Cardiac septum (tissue), 1 donor: ENCODE results near the gene BDH1. TPM values are rescaled to one million over a fixed set of nuclear protein-coding genes. Genes with fewer than 3 reads are reported as not detected.
"Not testable (repeated sequence)": the region's sequence is repeated elsewhere in the genome, so short reads cannot be mapped to it uniquely, and the experiment has no call there.

Experiments used
- DNase-seq: peaks from one replicate; pipeline ENCODE4 v3.0.0-alpha.2; 2020; ENCODE audit warnings: low spot score
- intact Hi-C: fragments of 100-400 bp; cut with DNase I; formaldehyde crosslinking; loops from one replicate; pipeline ENCODE4 v1.14.0; 2022
- total RNA-seq: library from RNA; stranded (reverse); fragmentation: NEBNext Ultra II Directional; extraction: Animal tissue kit (Norgen Biotek cat#: 25700); gene quantifications from one replicate; pipeline ENCODE4 v1.2.1, GENCODE V29; 2021
- donor health status: DM: no; HTN: no; CAD: no.

Gene BDH1
- total RNA-seq, 1 donor from 2014 or later, result 61.4 TPM

DNA sequence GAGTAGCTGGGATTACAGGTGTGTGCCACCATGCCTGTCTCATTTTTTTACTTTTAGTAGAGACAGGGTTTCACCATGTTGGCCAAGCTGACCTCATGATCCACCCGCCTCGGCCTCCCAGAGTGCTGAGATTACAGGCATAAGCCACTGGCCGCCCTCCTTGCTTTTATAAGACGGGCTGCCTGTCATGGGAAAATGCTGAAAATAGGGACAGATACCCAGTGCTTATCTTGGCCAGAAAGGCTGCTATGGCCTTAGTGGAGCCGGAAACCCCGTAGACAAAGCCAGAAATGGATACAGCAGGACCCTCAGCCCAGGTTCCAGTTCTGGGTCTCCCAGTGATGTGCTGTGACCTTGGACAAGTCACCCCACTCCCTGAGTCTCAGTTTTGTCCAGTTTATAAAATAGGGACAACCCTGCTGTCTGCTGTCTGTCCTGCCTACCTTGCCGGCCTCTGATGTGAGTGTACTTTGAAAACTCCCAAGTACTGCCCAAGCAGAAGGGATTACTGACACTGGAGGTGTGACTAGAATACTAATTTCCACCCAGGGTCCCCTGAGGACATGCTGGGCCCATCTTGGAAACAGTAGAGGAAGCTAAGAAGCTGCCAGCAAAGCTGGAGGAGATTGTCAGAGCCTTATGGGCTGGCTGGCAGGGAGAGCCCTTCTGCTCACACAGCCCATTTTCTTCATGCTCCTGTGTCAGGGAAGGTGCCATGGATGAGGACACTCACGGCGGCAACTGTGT is 59.6 kb downstream of the BDH1 start:
- intact Hi-C loops, result no loop called here

DNA sequence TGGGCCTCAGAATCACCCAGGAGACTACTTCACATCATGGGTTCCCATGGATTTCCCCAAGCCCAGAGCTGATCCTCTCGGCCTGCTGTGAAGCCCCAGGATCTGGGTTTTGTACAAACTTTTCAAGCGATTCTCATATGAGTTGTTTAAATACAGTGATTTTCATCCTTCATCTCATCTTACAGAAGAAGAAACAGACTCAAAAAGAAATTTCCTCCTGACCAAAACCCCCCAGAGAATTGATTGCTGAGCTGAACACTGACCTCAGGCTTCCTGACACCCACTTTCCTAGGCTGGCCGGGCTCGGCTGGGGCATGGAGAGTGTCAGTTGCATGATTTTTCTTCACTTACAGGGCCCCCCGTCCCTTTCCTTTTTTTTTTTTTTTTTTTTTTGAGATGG is 60.3 kb downstream of the BDH1 start:
- no peak for DNase-seq
- intact Hi-C loops, result no loop called here

More for the DNA sequence above, 59.6 kb downstream of the BDH1 start:
- DNase-seq, result no peak

DNA sequence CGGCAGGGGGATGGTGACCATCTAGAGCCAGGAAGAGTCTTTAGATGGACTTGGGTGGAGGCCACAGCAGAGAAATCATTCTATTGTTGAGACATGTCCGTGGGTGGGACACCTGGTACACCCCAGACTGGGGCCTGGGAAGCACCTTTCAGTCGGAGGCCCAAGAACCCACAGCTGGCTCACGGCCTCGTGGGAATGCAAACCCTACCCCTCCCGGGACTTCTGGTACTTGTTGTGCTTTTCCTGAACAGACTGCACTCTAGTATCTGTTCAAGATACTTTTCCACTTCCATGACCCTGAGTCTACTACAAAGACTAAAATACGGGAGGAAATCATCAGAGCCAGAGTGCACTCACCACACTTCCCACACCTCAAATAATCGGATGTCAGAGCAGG is 60.7 kb downstream of the BDH1 start:
- DNase-seq, result no peak
- intact Hi-C loops, result no loop called here

- no peak for DNase-seq
- intact Hi-C loops, result no loop called here
Measured at GRCh38 chr3:197494366-197495058, 61.3 kb downstream of the BDH1 start.

DNA sequence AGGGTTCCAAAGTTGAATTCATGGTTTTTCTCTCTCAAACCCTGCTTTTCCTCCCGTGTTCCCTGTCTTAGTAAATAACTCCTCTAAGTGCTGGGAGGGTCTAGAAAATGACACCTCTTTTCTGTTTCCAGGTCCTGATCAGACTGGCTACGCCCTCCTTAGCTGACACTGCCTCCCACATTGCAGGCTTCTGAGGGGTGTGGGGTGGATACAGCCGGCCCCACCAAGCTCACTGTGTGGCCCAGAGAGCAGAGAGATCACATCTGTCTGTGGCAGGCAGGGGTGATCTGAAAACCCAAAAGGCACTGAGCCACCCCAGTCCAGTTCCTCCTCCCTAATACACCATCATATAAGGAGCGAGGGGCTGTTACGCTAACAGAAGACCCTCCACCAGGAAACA is 62.7 kb downstream of the BDH1 start:
- DNase-seq, result no peak
- intact Hi-C loops, result no loop called here

DNA sequence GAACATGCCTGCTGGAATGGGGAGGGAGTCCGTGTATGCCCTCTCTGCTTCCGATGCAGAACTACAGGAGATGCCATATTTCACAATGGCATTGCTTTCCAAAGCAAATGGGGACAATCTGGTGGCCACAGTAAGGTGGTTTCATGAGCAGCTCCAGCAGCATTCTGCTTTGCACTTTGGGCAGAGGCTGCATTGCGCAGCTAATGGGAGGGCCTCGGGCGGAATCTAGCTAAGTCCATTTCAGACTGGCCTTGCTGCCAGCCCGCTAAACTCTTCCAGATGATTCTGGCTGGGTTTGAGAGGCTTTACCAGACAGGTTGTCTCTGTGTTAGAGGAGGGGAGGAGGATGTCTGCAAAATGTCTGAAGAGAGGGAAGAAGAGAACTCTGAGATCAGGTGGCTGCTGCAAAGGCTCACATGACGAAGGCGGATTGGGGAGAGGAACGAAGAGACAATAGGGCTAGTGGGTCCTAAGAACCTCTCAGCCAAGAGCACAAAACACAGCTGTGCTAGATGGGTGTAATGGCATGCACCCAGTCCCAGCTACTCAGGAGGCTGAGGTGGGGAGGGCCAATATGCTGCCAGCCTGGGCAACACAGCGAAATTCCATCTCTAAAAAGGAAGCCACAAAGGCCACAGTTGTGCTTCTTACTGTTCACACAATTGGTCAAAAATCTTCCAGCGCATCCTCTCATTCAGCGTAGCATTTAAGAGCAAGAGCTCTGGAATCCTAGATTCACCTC is 63.7 kb downstream of the BDH1 start:
- DNase-seq, result no peak
- intact Hi-C loops, result no loop called here

DNA sequence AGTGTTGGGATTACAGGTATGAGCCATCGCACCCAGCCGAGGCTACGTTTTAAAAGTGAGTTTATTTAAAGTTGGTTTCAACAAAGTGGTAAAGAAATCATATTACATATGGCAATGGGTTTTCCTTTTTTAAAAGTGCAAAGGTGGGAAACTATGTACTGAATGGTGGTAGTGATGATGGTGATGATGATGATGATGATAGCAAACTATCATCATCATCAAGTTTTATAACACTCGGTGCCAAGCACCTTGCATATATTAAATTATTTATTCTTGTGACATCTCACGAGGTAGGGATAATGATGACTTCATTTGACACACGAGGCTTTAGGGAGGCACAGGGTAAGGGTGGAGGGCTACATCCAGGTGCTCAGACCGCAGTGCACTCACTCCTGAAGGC is 64.3 kb downstream of the BDH1 start:
- DNase-seq, result no peak
- intact Hi-C loops, result no loop called here

DNA sequence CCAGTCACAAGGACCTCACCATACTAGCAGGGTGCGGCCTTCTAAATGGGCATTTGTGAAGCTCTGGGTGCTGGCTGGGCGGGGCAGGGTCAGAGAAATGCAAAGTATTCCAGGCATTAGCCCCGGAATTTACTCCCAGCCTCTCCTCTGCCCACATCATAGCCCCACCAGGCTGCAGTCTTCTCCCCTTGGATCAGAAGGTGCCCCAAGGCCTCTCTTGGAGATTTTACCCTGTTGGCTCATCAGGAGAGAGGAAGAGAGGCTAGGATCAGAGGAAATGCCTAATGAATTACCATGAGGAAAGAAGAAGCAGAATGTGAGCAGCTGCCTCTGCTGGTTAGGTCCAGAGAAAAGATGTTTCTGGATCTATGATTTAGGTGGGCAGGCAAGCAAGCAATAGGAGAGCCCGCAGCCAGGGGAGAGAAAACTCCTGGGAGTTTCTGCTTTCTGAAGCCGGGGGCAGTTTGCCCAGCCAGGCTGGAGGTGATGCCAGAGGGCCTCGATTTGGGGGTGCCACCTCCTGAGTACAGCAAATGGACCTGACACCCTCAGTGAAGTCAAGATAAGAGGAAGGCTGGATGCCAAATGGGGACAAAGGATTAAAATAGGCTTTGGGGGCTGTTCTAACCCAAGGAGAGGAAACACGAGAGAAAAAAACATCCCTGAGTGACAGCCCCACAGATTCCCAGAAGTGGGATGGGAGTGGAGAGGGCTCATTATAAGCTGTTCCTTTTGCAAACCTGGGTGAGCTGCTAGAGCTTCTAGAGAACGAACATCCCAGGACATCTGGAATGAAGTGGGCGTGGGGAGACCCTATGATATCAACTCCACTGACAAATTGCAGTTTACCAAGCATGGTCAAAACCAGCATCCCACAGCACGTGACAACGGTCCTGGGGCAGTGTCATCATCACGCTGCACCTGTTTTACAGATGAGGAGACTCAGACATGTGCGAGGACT is 65.4 kb downstream of the BDH1 start:
- intact Hi-C loops, result no loop called here

DNA sequence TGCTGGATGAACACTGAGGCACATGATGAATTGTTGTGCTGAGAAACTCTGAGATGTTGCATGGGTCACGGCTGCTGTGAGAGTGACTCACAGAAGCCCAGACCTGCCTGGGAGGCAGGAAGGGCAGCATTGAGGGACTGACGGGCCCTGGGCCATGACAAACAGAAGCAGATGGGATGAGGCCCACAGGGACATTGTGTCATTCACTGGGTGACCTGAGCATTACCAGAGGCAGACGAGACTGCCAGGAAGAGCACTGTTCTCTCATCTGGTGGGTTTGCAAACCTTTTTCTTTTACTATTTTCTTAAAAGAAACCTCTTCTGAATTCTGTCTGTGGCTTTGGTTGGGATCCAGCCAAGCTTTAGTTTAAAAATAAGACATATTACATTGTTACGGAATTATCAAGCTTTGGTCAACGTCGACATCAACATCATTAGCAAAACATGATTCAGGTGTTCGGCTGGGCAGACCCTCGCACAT is 67.8 kb downstream of the BDH1 start:
- DNase-seq, result no peak
- intact Hi-C loops, result no loop called here

More for the DNA sequence above, 65.4 kb downstream of the BDH1 start:
- no peak for DNase-seq

GRCh38 chr3:197486861-197487260 is 68.9 kb downstream of the BDH1 start:
- DNase-seq, result no peak
- intact Hi-C loops, result no loop called here

DNA sequence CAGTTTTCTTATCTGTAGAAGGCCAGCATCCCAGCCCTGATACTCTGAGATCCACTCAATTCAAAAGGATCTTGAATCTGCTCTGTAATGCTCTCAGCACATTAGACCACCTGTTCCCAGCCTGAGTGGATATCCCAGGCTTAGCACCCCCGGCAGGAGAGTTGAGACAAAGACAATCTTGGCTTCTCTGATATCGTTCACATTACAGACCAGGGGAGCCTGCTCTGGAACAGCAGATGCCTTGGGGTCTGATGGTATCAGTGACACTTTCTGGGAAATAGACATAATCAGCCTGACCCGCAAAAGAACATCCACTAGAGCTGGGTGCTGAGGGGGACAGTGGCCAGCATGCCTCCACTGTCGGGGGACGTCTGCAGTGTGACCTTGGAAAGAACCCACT is 70.6 kb downstream of the BDH1 start:
- DNase-seq, result no peak
- intact Hi-C loops, result no loop called here

GRCh38 chr3:197484204-197484901 is 71.4 kb downstream of the BDH1 start:
- DNase-seq, result no peak
- intact Hi-C loops, result no loop called here

- DNase-seq, result no peak
- intact Hi-C loops, result no loop called here
Measured at GRCh38 chr3:197482001-197482400, 73.8 kb downstream of the BDH1 start.

GRCh38 chr3:197480320-197480719 is 75.4 kb downstream of the BDH1 start:
- DNase-seq, result no peak
- intact Hi-C loops, result no loop called here

GRCh38 chr3:197478746-197479668 is 76.8 kb downstream of the BDH1 start:
- no peak for DNase-seq
- intact Hi-C loops, result no loop called here

- DNase-seq, result not testable (repeated sequence)
Measured at GRCh38 chr3:197477816-197478215, 78.0 kb downstream of the BDH1 start.

GRCh38 chr3:197475997-197476525 is 79.7 kb downstream of the BDH1 start:
- DNase-seq, result no peak
- intact Hi-C loops, result no loop called here

More at GRCh38 chr3:197477816-197478215, 78.0 kb downstream of the BDH1 start:
- intact Hi-C loops, result not testable (repeated sequence)
